ENCODE measurements around the gene ZMYND12. TPM values are rescaled to one million over a fixed set of nuclear protein-coding genes. Genes with fewer than 3 reads are reported as not detected.

Gene ZMYND12
- total and polyA plus RNA-seq, 2 donors (not counting 3 experiments of a cell fraction or from before 2014, with no cell fraction given): 0.33 to 0.40 TPM

GRCh38 chr1:42461196-42461595 is 5.4 kb upstream of the ZMYND12 start:
- ChIA-PET POLR2A (no interaction called here), CTCF (no interaction called here)
- intact Hi-C loops (cut with micrococcal nuclease) (no loop called here), dilution Hi-C loops (cut with MboI; ENCODE audit: extremely low pct_ligation_motif_present, low sequenced_read_pairs) (no loop called here)
- Histone ChIP-seq H3K4me1 (ENCODE audit: control insufficient read depth, extremely low read depth, insufficient read depth, low read length) (peaks cover 12% of the 10 kb centered on the region), H4K20me1 (replicated peaks; ENCODE audit: control insufficient read depth, extremely low read depth, insufficient read depth, low read length) (no peaks in the 10 kb centered on the region), H3K36me3 (ENCODE audit: control insufficient read depth in 2 of 2, extremely low read depth in 1 of 2, insufficient read depth in 2 of 2, low read length in 2 of 2) (no peaks in the 10 kb centered on the region), H2AFZ (ENCODE audit: low read depth, low read length) (no peak overlapping the region), H3K27me3 (ENCODE audit: control insufficient read depth in 2 of 2, insufficient read depth in 2 of 2, low read length in 2 of 2) (no peaks in the 10 kb centered on the region), H3K27ac (ENCODE audit: insufficient read depth, low read depth, low read length) (no peak overlapping the region), H3K4me3 (replicated peaks in 1 of 3; ENCODE audit: insufficient read depth in 1 of 3, low read depth in 1 of 3, low read length in 3 of 3) (no peak overlapping the region), H3K9me1 (replicated peaks; ENCODE audit: control insufficient read depth, extremely low read depth, insufficient read depth, low read length) (no peaks in the 10 kb centered on the region), H3K9me3 (replicated peaks; ENCODE audit: control insufficient read depth, insufficient read depth, low read length) (no peaks in the 10 kb centered on the region), H3K4me2 (ENCODE audit: insufficient read depth, low read length) (no peak overlapping the region), H3K9ac (replicated peaks; ENCODE audit: extremely low read depth, insufficient read depth, low read length) (no peak overlapping the region), H3K79me2 (ENCODE audit: control insufficient read depth, insufficient read depth, low read length) (no peaks in the 10 kb centered on the region)
- BruUV-seq (replicated peaks): no TSS peak
- DNase-seq (ENCODE audit: low read depth, low spot score) (no peak), FAIRE-seq (no peak)
- no peak for TF ChIP-seq POLR2A (IDR thresholded peaks at IDR 0.05; ENCODE audit: low read depth, low read length)
- TF ChIP-seq MAX (IDR thresholded peaks at IDR 0.05; ENCODE audit: insufficient read depth, insufficient read length): no peak
- TF ChIP-seq JUN (IDR thresholded peaks at IDR 0.05; ENCODE audit: borderline replicate concordance, insufficient read depth, insufficient read length, low read depth): no peak
- TF ChIP-seq CTCF (IDR thresholded peaks at IDR 0.05; ENCODE audit: extremely low read depth in 1 of 2, insufficient read depth in 1 of 2, low read depth in 1 of 2, low read length in 2 of 2): no peak
- TF ChIP-seq FOS (IDR thresholded peaks at IDR 0.05; ENCODE audit: borderline replicate concordance, insufficient read depth, low read length): no peak
- no peak for TF ChIP-seq MYC (IDR thresholded peaks at IDR 0.05; ENCODE audit: low read depth, low read length)
- TF ChIP-seq GATA2 (IDR thresholded peaks at IDR 0.05; ENCODE audit: insufficient read depth, insufficient read length, low read depth, low read length): no peak
- no peak for TF ChIP-seq POLR2AphosphoS5 (IDR thresholded peaks at IDR 0.05; ENCODE audit: insufficient read depth, low read depth, low read length)
- TF ChIP-seq EZH2 (IDR thresholded peaks at IDR 0.05; ENCODE audit: borderline replicate concordance, low read depth, low read length, severe bottlenecking): no peak
